OCI-LY7 (cell line): ENCODE measurements around the gene GABPB1.

Experiments
- EZH2phosphoT487 ChIP-seq: fragments of 200-600 bp; sonication (generic); IDR thresholded peaks from 2 replicates; pipeline ENCODE4 v1.6.1; 2018; ENCODE audit warnings: low read depth, borderline replicate concordance, mild to moderate bottlenecking, mixed run types, antibody characterized with exemption, low read length, moderate library complexity, mixed read lengths
- TF ChIP-seq, protein P1 (sequence below): fragments of 200-600 bp; sonication (generic); conservative IDR thresholded peaks from 2 replicates; pipeline ENCODE4 v1.5.1; 2014; ENCODE audit warnings: mild to moderate bottlenecking, antibody characterized with exemption, low read length, moderate library complexity, mixed read lengths

GRCh38 chr15:50257924-50258323, 97.1 kb downstream of the GABPB1 start:
- TF ChIP-seq, protein P1, sequence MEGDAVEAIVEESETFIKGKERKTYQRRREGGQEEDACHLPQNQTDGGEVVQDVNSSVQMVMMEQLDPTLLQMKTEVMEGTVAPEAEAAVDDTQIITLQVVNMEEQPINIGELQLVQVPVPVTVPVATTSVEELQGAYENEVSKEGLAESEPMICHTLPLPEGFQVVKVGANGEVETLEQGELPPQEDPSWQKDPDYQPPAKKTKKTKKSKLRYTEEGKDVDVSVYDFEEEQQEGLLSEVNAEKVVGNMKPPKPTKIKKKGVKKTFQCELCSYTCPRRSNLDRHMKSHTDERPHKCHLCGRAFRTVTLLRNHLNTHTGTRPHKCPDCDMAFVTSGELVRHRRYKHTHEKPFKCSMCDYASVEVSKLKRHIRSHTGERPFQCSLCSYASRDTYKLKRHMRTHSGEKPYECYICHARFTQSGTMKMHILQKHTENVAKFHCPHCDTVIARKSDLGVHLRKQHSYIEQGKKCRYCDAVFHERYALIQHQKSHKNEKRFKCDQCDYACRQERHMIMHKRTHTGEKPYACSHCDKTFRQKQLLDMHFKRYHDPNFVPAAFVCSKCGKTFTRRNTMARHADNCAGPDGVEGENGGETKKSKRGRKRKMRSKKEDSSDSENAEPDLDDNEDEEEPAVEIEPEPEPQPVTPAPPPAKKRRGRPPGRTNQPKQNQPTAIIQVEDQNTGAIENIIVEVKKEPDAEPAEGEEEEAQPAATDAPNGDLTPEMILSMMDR, result no peak
- no peak for TF ChIP-seq EZH2phosphoT487
